ENCODE measurements around the gene ALPK1. TPM values are rescaled to one million over a fixed set of nuclear protein-coding genes. Genes with fewer than 3 reads are reported as not detected.

The ALPK1 gene
- total and polyA plus RNA-seq, 8 donors, result 4.8 to 18.1 (median 6.5) TPM

DNA sequence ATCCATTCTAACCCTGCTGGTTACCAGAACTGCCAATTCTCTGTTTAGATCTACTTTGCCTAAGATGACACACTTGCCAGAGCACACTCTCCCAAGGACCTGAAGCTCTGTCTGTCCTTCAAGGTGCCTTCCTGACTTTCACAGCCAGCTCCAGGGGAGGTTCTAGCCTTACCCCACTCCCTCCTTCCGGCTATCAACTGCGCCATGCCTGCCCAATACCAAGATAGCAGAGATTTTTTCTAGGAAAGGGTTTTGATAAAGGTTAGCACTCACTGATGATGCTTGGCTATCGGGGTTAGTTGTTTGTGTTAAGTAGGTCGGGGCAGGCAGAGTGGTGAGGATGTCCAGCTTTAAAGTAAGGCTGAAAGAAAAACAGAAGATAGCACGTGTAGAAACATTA, 14.3 kb downstream of the ALPK1 start:
- intact Hi-C loops (cut with DNase I), result no loop called here
- H3K4me1 ChIP-seq, result no peaks in the 10 kb centered on the region
- H3K27ac ChIP-seq, result no peak overlapping the region
- 81 to 88% methylated on average over 5 of the region's 5 CpGs for WGBS, 2 donors
- no peak overlapping the region for H3K4me3 ChIP-seq
- DNase-seq, result no peak
- H3K9me3 ChIP-seq, result no peaks in the 10 kb centered on the region
- no peaks in the 10 kb centered on the region for H3K36me3 ChIP-seq
- H3K27me3 ChIP-seq, result no peaks in the 10 kb centered on the region
- TF ChIP-seq, protein P1, sequence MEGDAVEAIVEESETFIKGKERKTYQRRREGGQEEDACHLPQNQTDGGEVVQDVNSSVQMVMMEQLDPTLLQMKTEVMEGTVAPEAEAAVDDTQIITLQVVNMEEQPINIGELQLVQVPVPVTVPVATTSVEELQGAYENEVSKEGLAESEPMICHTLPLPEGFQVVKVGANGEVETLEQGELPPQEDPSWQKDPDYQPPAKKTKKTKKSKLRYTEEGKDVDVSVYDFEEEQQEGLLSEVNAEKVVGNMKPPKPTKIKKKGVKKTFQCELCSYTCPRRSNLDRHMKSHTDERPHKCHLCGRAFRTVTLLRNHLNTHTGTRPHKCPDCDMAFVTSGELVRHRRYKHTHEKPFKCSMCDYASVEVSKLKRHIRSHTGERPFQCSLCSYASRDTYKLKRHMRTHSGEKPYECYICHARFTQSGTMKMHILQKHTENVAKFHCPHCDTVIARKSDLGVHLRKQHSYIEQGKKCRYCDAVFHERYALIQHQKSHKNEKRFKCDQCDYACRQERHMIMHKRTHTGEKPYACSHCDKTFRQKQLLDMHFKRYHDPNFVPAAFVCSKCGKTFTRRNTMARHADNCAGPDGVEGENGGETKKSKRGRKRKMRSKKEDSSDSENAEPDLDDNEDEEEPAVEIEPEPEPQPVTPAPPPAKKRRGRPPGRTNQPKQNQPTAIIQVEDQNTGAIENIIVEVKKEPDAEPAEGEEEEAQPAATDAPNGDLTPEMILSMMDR (IDR thresholded peaks at IDR 0.05), result no peak
- ATAC-seq, result no peak
- FAIRE-seq, result no peak

DNA sequence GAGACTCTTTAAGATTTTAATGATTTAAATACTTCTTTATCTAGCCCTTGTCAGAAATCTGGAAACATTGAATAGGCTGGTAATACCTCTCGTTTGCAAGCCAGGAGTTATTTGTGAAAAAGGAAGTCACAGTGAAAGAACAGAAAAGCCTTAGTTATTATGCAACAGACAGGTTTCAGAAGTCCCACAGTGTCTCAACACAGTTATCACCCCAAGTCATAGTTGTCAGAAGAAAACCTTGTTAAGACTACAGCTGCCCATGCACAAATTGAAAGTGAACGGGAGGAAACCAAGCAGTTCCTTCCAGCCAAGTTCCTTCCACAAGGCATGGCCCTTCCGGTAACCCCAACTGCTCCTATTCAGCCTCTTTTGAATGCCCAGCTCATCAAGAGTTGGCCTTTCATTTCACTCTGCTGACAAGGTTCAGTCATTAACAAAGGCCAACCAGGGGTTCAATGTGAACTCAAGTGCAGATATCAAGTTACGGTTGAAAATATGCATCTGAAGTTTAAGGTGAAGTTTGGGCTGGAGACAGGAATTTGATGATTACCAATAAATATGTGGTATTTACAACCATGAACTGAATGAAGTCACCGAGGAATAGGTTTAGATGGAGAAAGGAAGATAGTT, 15.6 kb downstream of the ALPK1 start:
- intact Hi-C loops (cut with DNase I), result no loop called here
- WGBS, 2 donors, result 81 to 88% methylated on average over 5 of the region's 5 CpGs
- TF ChIP-seq, protein P1 (IDR thresholded peaks at IDR 0.05), result no peak
- no peaks in the 10 kb centered on the region for H3K27me3 ChIP-seq
- no peak for DNase-seq
- no peak overlapping the region for H3K27ac ChIP-seq
- H3K4me1 ChIP-seq, result no peaks in the 10 kb centered on the region
- H3K36me3 ChIP-seq, result no peaks in the 10 kb centered on the region
- no peaks in the 10 kb centered on the region for H3K9me3 ChIP-seq
- no peak for ATAC-seq
- no peak for FAIRE-seq
- no peak overlapping the region for H3K4me3 ChIP-seq

DNA sequence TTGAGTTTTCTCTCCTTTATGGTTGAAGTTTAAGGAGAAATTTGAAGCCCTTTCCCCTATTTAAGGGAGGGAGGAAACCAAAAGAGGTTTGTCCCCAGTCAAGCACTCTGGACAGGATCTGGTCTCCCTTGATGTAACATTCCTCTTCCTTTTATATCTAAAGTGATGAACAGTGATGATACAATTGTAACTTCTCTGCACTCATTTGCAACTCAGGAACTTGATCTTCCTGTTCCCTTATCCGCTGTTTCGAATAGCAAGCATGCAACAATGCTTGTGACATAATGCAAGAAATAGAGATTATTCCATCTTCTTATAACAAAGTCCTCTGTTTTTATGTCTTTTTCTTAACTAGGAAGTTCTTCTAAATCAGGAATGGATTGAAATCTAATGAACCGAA, 18.3 kb downstream of the ALPK1 start:
- Histone ChIP-seq H3K9me3 (no peaks in the 10 kb centered on the region), H3K36me3 (no peaks in the 10 kb centered on the region), H3K27ac (no peak overlapping the region), H3K4me3 (no peak overlapping the region), H3K27me3 (no peaks in the 10 kb centered on the region), H3K4me1 (no peaks in the 10 kb centered on the region)
- intact Hi-C loops (cut with DNase I), result no loop called here
- no peak for DNase-seq
- TF ChIP-seq, protein P1 (IDR thresholded peaks at IDR 0.05), result no peak
- 90 to 96% methylated on average over 3 of the region's 3 CpGs for WGBS, 2 donors
- ATAC-seq, result peak in 2 of 4 donors; percentile 43 to 47
- peak; percentile 20 for FAIRE-seq

DNA sequence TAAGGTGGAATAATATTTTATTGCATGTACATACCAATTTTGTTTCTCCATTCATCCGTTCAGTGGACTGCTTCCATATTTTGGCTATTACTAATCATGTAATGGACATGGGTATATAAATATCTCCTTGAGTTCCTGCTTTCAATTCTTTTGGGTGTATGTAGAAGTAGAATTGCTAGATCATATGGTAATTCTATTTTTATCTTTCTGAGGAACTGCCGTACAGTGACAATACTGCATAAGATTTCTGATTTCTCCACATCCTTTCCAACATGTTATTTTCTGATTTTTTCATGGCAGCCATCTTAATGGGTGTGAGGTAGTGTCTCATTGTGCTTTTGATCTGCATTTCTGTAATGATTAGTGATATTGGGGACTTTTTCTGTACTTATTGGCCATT, 19.2 kb downstream of the ALPK1 start:
- Histone ChIP-seq H3K27ac (no peak overlapping the region), H3K27me3 (no peaks in the 10 kb centered on the region), H3K4me1 (no peaks in the 10 kb centered on the region), H3K9me3 (no peaks in the 10 kb centered on the region), H3K36me3 (no peaks in the 10 kb centered on the region), H3K4me3 (no peak overlapping the region)
- ATAC-seq (peak in 2 of 4 donors; percentile 47 to 66), DNase-seq (no peak), FAIRE-seq (no peak)
- intact Hi-C loops (cut with DNase I), result no loop called here
- TF ChIP-seq, protein P1 (IDR thresholded peaks at IDR 0.05), result no peak
- 89 to 93% methylated on average over 2 of the region's 2 CpGs for WGBS, 2 donors

DNA sequence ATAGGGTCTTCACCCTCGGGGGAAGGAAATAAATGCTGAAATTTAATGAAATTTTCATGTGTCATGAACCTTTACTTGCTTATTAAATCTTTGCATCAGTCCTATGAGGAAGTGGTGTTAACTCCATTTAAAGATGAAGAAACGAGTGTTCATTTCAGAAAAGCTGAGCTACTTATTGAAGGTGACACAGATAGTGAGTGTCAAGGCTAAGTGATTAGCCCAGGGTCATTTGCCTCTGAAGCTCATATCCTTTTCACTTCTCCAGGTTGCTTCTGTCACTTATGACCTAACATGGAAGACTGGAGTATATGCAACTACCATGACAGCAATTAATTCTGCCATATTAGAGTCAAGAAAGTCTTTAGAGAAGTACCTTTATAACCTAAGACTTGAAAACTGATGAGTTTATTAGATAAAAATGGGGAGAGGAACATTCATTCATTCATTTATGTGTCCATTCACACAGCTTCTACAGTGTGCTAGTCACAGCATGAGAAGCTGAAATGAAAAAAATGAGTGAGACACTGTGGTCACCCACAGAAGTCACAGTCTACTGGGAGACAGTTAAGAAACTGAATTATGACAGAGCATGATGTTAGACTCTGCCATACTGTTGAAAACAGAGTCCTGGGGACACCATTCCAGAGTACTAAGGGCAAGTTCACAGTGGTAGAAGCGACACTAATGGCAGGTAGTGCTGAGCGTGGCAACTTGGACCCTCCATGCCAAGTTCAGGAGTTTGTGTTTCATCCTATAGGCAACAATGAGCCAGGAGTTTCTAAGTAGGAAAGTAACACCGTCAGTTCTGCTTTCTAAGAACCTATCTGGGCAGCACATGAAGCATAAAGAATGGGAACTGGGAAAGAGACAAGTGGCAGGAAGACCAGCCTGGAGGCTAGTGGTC, 21.3 kb downstream of the ALPK1 start:
- WGBS, 2 donors, result 86 to 87% methylated on average over 5 of the region's 5 CpGs
- FAIRE-seq (no peak), ATAC-seq (no peak), DNase-seq (no peak)
- intact Hi-C loops (cut with DNase I), result no loop called here
- TF ChIP-seq, protein P1 (IDR thresholded peaks at IDR 0.05), result no peak
- Histone ChIP-seq H3K9me3 (no peaks in the 10 kb centered on the region), H3K4me3 (no peak overlapping the region), H3K36me3 (no peaks in the 10 kb centered on the region), H3K27me3 (no peaks in the 10 kb centered on the region), H3K27ac (no peak overlapping the region), H3K4me1 (no peaks in the 10 kb centered on the region)
